Measurements from ENCODE around the gene RHOV. TPM values are rescaled to one million over a fixed set of nuclear protein-coding genes. Genes with fewer than 3 reads are reported as not detected.

Gene RHOV
- polyA plus RNA-seq, 1 donor (not counting 4 experiments of a cell fraction or from before 2014, with no cell fraction given): 7.1 TPM

- H3K9me3 ChIP-seq (ENCODE audit: control insufficient read depth, low read depth, low read length): no peaks in the 10 kb centered on the region
- TF ChIP-seq EZH2 (IDR thresholded peaks at IDR 0.05; ENCODE audit: low read length) (no peak), CTCF (optimal IDR thresholded peaks at IDR 0.05 in 1 of 3, IDR thresholded peaks at IDR 0.05 in 1 of 3, conservative IDR thresholded peaks at IDR 0.05 in 1 of 3; ENCODE audit: extremely low read depth in 1 of 3, insufficient read depth in 2 of 3, low read length in 3 of 3) (no peak)
- H3K9ac ChIP-seq (ENCODE audit: control insufficient read depth, extremely low read depth, insufficient read depth, low read length): no peak overlapping the region
- H3K79me2 ChIP-seq (ENCODE audit: control insufficient read depth, insufficient read depth, low read length): peaks cover 16% of the 10 kb centered on the region
- no peak overlapping the region for H3K4me3 ChIP-seq (ENCODE audit: control insufficient read depth in 2 of 3, extremely low read depth in 1 of 3, insufficient read depth in 2 of 3, low read depth in 1 of 3, low read length in 3 of 3)
- H3K36me3 ChIP-seq (ENCODE audit: control insufficient read depth in 2 of 2, extremely low read depth in 1 of 2, insufficient read depth in 2 of 2, low read length in 2 of 2): peaks cover 49 to 57% of the 10 kb centered on the region in 2 experiments
- no peaks in the 10 kb centered on the region for H4K20me1 ChIP-seq (ENCODE audit: control insufficient read depth, extremely low read depth, insufficient read depth, low read length)
- DNase-seq (ENCODE audit: low read depth, low spot score) (no peak), FAIRE-seq (no peak)
- H3K9me1 ChIP-seq (ENCODE audit: control insufficient read depth, extremely low read depth, insufficient read depth, low read length): no peaks in the 10 kb centered on the region
- no peak overlapping the region for H3K27ac ChIP-seq (ENCODE audit: control insufficient read depth, insufficient read depth, low read length)
- peaks cover 7% of the 10 kb centered on the region for H3K4me1 ChIP-seq (ENCODE audit: control insufficient read depth, extremely low read depth, insufficient read depth, low read length)
- no peaks in the 10 kb centered on the region for H3K27me3 ChIP-seq (ENCODE audit: control insufficient read depth, extremely low read depth, insufficient read depth, low read length)
- no peak overlapping the region for H3K4me2 ChIP-seq (ENCODE audit: control insufficient read depth, extremely low read depth, insufficient read depth, low read depth, low read length)
- H2AFZ ChIP-seq (ENCODE audit: control insufficient read depth, low read length): no peak overlapping the region
- dilution Hi-C loops (cut with MboI; ENCODE audit: extremely low pct_ligation_motif_present, low sequenced_read_pairs): no loop called here
Measured at GRCh38 chr15:40855706-40856234, 18.3 kb downstream of the RHOV start.

GRCh38 chr15:40854161-40854560 is 19.9 kb downstream of the RHOV start:
- Histone ChIP-seq H3K36me3 (ENCODE audit: control insufficient read depth in 2 of 2, extremely low read depth in 1 of 2, insufficient read depth in 2 of 2, low read length in 2 of 2) (peaks cover 56 to 64% of the 10 kb centered on the region in 2 experiments), H3K27me3 (ENCODE audit: control insufficient read depth, extremely low read depth, insufficient read depth, low read length) (no peaks in the 10 kb centered on the region), H3K9me1 (ENCODE audit: control insufficient read depth, extremely low read depth, insufficient read depth, low read length) (no peaks in the 10 kb centered on the region), H3K4me1 (ENCODE audit: control insufficient read depth, extremely low read depth, insufficient read depth, low read length) (peaks cover 7% of the 10 kb centered on the region), H3K4me3 (ENCODE audit: control insufficient read depth in 2 of 3, extremely low read depth in 1 of 3, insufficient read depth in 2 of 3, low read depth in 1 of 3, low read length in 3 of 3) (no peak overlapping the region), H3K9me3 (ENCODE audit: control insufficient read depth, low read depth, low read length) (no peaks in the 10 kb centered on the region), H3K79me2 (ENCODE audit: control insufficient read depth, insufficient read depth, low read length) (peaks cover 31% of the 10 kb centered on the region), H2AFZ (ENCODE audit: control insufficient read depth, low read length) (no peak overlapping the region), H3K27ac (ENCODE audit: control insufficient read depth, insufficient read depth, low read length) (no peak overlapping the region), H4K20me1 (ENCODE audit: control insufficient read depth, extremely low read depth, insufficient read depth, low read length) (no peaks in the 10 kb centered on the region), H3K9ac (ENCODE audit: control insufficient read depth, extremely low read depth, insufficient read depth, low read length) (no peak overlapping the region), H3K4me2 (ENCODE audit: control insufficient read depth, extremely low read depth, insufficient read depth, low read depth, low read length) (no peak overlapping the region)
- dilution Hi-C loops (cut with MboI; ENCODE audit: extremely low pct_ligation_motif_present, low sequenced_read_pairs): no loop called here
- FAIRE-seq (no peak), DNase-seq (ENCODE audit: low read depth, low spot score) (no peak)
- TF ChIP-seq CTCF (optimal IDR thresholded peaks at IDR 0.05 in 1 of 3, IDR thresholded peaks at IDR 0.05 in 1 of 3, conservative IDR thresholded peaks at IDR 0.05 in 1 of 3; ENCODE audit: extremely low read depth in 1 of 3, insufficient read depth in 2 of 3, low read length in 3 of 3) (no peak), EZH2 (IDR thresholded peaks at IDR 0.05; ENCODE audit: low read length) (no peak)

All from keratinocyte (primary cell).